Endothelial cell of umbilical vein (primary cell): ENCODE data around the gene PACSIN2. TPM values are rescaled to one million over a fixed set of nuclear protein-coding genes. Genes with fewer than 3 reads are reported as not detected.

Experiments used
- BruUV-seq: library from RNA; stranded (reverse); fragments of 400-500 nt; replicated peaks from 2 replicates; lab custom pipeline; 2021; lab: Mats Ljungman, UMichigan
- CTCF ChIA-PET: fragments of 300-600, 350-600 bp; sonication (Branson Sonifier 250); formaldehyde crosslinking; loops from one replicate; lab custom pipeline; 2021; ENCODE audit warnings: antibody characterized with exemption, inconsistent platforms; lab: Charles Lee
- POLR2A ChIA-PET: fragments of 300-600, 350-600 bp; sonication (Branson Sonifier 250); formaldehyde crosslinking; loops from one replicate; lab custom pipeline; 2021; ENCODE audit warnings: antibody characterized with exemption, inconsistent platforms; lab: Charles Lee
- DNase-seq: peaks from one replicate; pipeline ENCODE4 v3.0.0-alpha.2; 2011; ENCODE audit warnings: low read depth, low spot score
- FAIRE-seq: peaks from 2 replicates; lab custom pipeline; 2011; peaks lifted over from hg19 to GRCh38; lab: Jason Lieb, UNC
- H2AFZ ChIP-seq: 2 replicates; pipeline ENCODE4 v1.6.0; 2012; ENCODE audit warnings: low read depth, low read length, control low read depth, inconsistent platforms
- H3K27ac ChIP-seq: 2 replicates; pipeline ENCODE4 v1.5.1; 2011; ENCODE audit warnings: low read depth, mild to moderate bottlenecking, control low read depth, low read length, moderate library complexity; ENCODE audit not compliant: insufficient read depth
- H3K27me3 ChIP-seq, 2 experiments: 2 replicates each; pipeline versions ENCODE4 v1.6.0 to v1.6.1; 2011; ENCODE audit warnings: low read length in 2 of 2, mixed read lengths in 1 of 2; ENCODE audit not compliant: control insufficient read depth in 2 of 2, insufficient read depth in 2 of 2
- H3K36me3 ChIP-seq, 2 experiments: 2 replicates in 1 of 2; 3 replicates in 1 of 2; pipeline ENCODE4 v1.5.1; 2011; ENCODE audit warnings: low read length in 2 of 2, mild to moderate bottlenecking in 1 of 2, moderate library complexity in 1 of 2; ENCODE audit not compliant: control insufficient read depth in 2 of 2, insufficient read depth in 2 of 2; ENCODE audit errors: extremely low read depth in 1 of 2
- H3K4me1 ChIP-seq: 3 replicates; pipeline ENCODE4 v1.5.1; 2011; ENCODE audit warnings: mild to moderate bottlenecking, low read length; ENCODE audit not compliant: control insufficient read depth, insufficient read depth; ENCODE audit errors: extremely low read depth
- H3K4me2 ChIP-seq: 2 replicates; pipeline ENCODE4 v1.6.1; 2011; ENCODE audit warnings: low read length, control low read depth, mixed read lengths; ENCODE audit not compliant: insufficient read depth
- H3K4me3 ChIP-seq, 3 experiments: fragments of 200-600 bp in 1 of 3; sonication (generic), shearing (Covaris generic) in 1 of 3; replicated peaks in 1 of 3; 2 replicates each; pipeline ENCODE4 v1.5.1; 2011 to 2016; ENCODE audit warnings: control low read depth in 3 of 3, low read length in 3 of 3, mild to moderate bottlenecking in 2 of 3, inconsistent platforms in 1 of 3, low read depth in 1 of 3, moderate library complexity in 1 of 3; ENCODE audit not compliant: insufficient read depth in 1 of 3
- H3K79me2 ChIP-seq: 2 replicates; pipeline ENCODE4 v1.6.0; 2012; ENCODE audit warnings: low read length, inconsistent platforms; ENCODE audit not compliant: control insufficient read depth, insufficient read depth
- H3K9ac ChIP-seq: replicated peaks from 2 replicates; pipeline ENCODE3; 2011; ENCODE audit warnings: low read length, control low read depth; ENCODE audit not compliant: insufficient read depth; ENCODE audit errors: extremely low read depth
- H3K9me1 ChIP-seq: replicated peaks from 3 replicates; pipeline ENCODE4 v1.6.0; 2011; ENCODE audit warnings: mild to moderate bottlenecking, low read length; ENCODE audit not compliant: control insufficient read depth, insufficient read depth; ENCODE audit errors: extremely low read depth
- H3K9me3 ChIP-seq: replicated peaks from 2 replicates; pipeline ENCODE4 v1.5.1; 2012; ENCODE audit warnings: low read length, inconsistent platforms; ENCODE audit not compliant: control insufficient read depth, insufficient read depth
- H4K20me1 ChIP-seq: replicated peaks from 2 replicates; pipeline ENCODE3; 2011; ENCODE audit warnings: mild to moderate bottlenecking, low read length; ENCODE audit not compliant: control insufficient read depth, insufficient read depth; ENCODE audit errors: extremely low read depth
- EZH2 ChIP-seq: IDR thresholded peaks from 2 replicates; pipeline ENCODE4 v1.6.1; 2012; ENCODE audit warnings: borderline replicate concordance, low read depth, mild to moderate bottlenecking, moderate library complexity, low read length, inconsistent platforms; ENCODE audit not compliant: severe bottlenecking
- GATA2 ChIP-seq: IDR thresholded peaks from 2 replicates; pipeline ENCODE4 v1.7.0; 2011; ENCODE audit warnings: low read depth, mild to moderate bottlenecking, moderate library complexity, mixed read lengths, low read length; ENCODE audit not compliant: insufficient read length, insufficient read depth
- MYC ChIP-seq: IDR thresholded peaks from one replicate; pipeline ENCODE4 v1.6.1; 2011; ENCODE audit warnings: mild to moderate bottlenecking, low read depth, low read length
- POLR2A ChIP-seq: IDR thresholded peaks from 2 replicates; pipeline ENCODE4 v1.6.1; 2012; ENCODE audit warnings: low read depth, mild to moderate bottlenecking, control low read depth, low read length
- dilution Hi-C: fragments of 300-500 bp; cut with MboI; formaldehyde crosslinking; loops from one replicate; pipeline ENCODE4 v1.15.0; 2019; ENCODE audit warnings: low sequenced_read_pairs; ENCODE audit not compliant: extremely low pct_ligation_motif_present
- intact Hi-C: fragments of 100-400 bp; cut with micrococcal nuclease; formaldehyde crosslinking; loops from one replicate; pipeline ENCODE4 v1.10.0; 2022
- polyA plus RNA-seq, 4 experiments: library from polyadenylated mRNA; depleted of rRNA in 3 of 4; stranded (reverse) in 3 of 4; unstranded in 1 of 4; fragments of >200 nt; gene quantifications; 2 replicates each; pipeline versions ENCODE4 v1.2.1 to v1.2.3, GENCODE V29; 2011 to 2012; ENCODE audit warnings: missing spikeins in 1 of 4
- total RNA-seq: library from RNA; stranded (reverse); gene quantifications from 2 replicates; pipeline ENCODE4 v1.2.3, GENCODE V29; 2021
- TF ChIP-seq, protein P1 (sequence below), 2 donors: IDR thresholded peaks; 1 replicate in 1 of 2; 2 replicates in 1 of 2; pipeline ENCODE4 v1.5.1; 2011; ENCODE audit warnings: low read length in 2 of 2, mild to moderate bottlenecking in 2 of 2, moderate library complexity in 2 of 2, control low read depth in 1 of 2, inconsistent platforms in 1 of 2, low read depth in 1 of 2; ENCODE audit not compliant: insufficient read depth in 1 of 2; ENCODE audit errors: extremely low read depth in 1 of 2

Gene PACSIN2
- total and polyA plus RNA-seq, 2 donors (not counting 3 experiments of a cell fraction or from before 2014, with no cell fraction given), result 46.2 to 64.5 TPM

GRCh38 chr22:42877597-42878340 is 137.2 kb downstream of the PACSIN2 start:
- TF ChIP-seq GATA2 (no peak), EZH2 (no peak), POLR2A (no peak), MYC (no peak)
- TF ChIP-seq, protein P1, sequence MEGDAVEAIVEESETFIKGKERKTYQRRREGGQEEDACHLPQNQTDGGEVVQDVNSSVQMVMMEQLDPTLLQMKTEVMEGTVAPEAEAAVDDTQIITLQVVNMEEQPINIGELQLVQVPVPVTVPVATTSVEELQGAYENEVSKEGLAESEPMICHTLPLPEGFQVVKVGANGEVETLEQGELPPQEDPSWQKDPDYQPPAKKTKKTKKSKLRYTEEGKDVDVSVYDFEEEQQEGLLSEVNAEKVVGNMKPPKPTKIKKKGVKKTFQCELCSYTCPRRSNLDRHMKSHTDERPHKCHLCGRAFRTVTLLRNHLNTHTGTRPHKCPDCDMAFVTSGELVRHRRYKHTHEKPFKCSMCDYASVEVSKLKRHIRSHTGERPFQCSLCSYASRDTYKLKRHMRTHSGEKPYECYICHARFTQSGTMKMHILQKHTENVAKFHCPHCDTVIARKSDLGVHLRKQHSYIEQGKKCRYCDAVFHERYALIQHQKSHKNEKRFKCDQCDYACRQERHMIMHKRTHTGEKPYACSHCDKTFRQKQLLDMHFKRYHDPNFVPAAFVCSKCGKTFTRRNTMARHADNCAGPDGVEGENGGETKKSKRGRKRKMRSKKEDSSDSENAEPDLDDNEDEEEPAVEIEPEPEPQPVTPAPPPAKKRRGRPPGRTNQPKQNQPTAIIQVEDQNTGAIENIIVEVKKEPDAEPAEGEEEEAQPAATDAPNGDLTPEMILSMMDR (IDR thresholded peaks at IDR 0.05; ENCODE audit: extremely low read depth in 1 of 2, insufficient read depth in 1 of 2, low read depth in 1 of 2, low read length in 2 of 2), result no peak
- CTCF ChIA-PET, result interaction anchor here (1.2 to 2.4 kb wide), 2 partner anchors 10 to 28 kb away, joined by 3 to 12 read pairs; no protein-coding TSS in a partner anchor

More at GRCh38 chr22:42877597-42878340, 137.2 kb downstream of the PACSIN2 start:
- intact Hi-C loops, result no loop called here
- Histone ChIP-seq H3K9me1 (no peaks in the 10 kb centered on the region), H3K36me3 (peaks cover 3 to 29% of the 10 kb centered on the region in 2 experiments), H3K9ac (no peak overlapping the region), H3K27me3 (no peaks in the 10 kb centered on the region), H3K79me2 (no peaks in the 10 kb centered on the region), H4K20me1 (no peaks in the 10 kb centered on the region), H3K9me3 (no peaks in the 10 kb centered on the region), H3K27ac (no peak overlapping the region), H3K4me2 (no peak overlapping the region), H2AFZ (no peak overlapping the region), H3K4me1 (no peaks in the 10 kb centered on the region), H3K4me3 (no peak overlapping the region)
- DNase-seq (no peak), FAIRE-seq (no peak)
- dilution Hi-C loops, result no loop called here
- BruUV-seq, result no TSS peak
- POLR2A ChIA-PET, result no interaction called here
